SK-N-MC (cell line): ENCODE data around the gene DYNLRB1.

Source experiments
- EZH2 ChIP-seq: fragments of 200-600 bp; sonication (generic); IDR thresholded peaks from one replicate; pipeline ENCODE4 v1.6.1; 2017; ENCODE audit warnings: antibody characterized with exemption
- POLR2AphosphoS5 ChIP-seq: IDR thresholded peaks from 2 replicates; pipeline ENCODE4 v1.6.1; 2012; ENCODE audit warnings: mild to moderate bottlenecking, low read depth, low read length, borderline replicate concordance

DNA sequence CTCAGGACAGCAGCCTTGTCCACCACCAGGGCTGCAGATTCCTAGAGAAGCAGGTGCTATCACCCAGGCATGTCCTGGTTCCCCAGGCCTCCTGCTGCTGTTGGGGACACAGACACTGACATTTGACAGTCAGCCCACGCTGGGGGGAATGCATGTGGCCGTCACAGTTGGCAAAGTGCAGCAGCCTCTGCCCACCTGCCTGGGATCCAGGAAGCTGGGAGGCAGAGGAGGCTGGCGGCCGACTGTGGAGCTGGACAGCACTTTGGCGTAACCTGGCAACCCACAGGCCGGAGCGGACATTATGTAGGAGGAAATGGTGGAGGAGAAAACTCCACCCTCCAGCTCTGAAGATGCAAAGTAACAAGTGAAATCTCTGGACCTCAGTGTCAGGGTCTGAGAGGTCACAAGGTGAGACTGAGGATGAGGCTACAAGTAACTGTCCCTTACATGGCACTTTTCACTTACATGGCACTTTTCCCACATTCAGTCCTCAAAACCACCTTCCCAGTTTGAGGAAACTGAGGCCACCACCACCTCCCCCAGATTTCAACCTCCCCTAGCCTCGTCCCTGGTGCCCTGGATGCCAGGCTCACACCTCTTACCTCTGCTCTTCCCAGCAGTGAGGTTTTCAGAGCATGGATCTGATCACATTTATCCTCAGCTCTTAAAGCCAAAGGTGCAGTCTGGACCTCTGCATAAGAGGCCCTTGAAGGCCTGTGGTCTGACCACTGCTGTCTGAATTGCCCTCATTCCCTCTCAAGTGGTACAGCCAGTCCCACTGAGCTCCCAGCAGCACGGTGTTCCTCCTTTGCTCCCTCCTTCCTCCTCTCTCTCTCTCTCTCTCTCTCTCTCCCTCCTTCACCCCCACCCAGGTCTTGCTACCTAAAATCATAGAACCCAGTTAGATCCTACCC, 51.0 kb downstream of the DYNLRB1 start:
- no peak for TF ChIP-seq POLR2AphosphoS5
- no peak for TF ChIP-seq EZH2
